ENCODE data around the gene ROM1. TPM values are rescaled to one million over a fixed set of nuclear protein-coding genes. Genes with fewer than 3 reads are reported as not detected.
"Not testable (repeated sequence)": the region's sequence is repeated elsewhere in the genome, so short reads cannot be mapped to it uniquely, and the experiment has no call there.

The ROM1 gene
- total RNA-seq, 1 experiment from 2014 or later, result 2.7 TPM

GRCh38 chr11:62567018-62567633 is 45.9 kb upstream of the ROM1 start:
- TF ChIP-seq SIN3A (IDR thresholded peaks at IDR 0.05; ENCODE audit: borderline replicate concordance, insufficient read depth, low read depth, low read length) (no peak), REST (IDR thresholded peaks at IDR 0.05; ENCODE audit: insufficient read depth in 1 of 2, low read depth in 2 of 2, low read length in 1 of 2) (no peak), CTCF (IDR thresholded peaks at IDR 0.05) (no peak), POLR2AphosphoS5 (IDR thresholded peaks at IDR 0.05; ENCODE audit: low read depth, low read length) (no peak), TCF7L2 (IDR thresholded peaks at IDR 0.05; ENCODE audit: low read depth, low read length) (no peak)
- ATAC-seq (no peak), DNase-seq (ENCODE audit: low read depth, low spot score) (no peak)
- no TSS peak for BruUV-seq (replicated peaks)
- in situ Hi-C loops (cut with HindIII; ENCODE audit: low pct_unique_long_range_greater_than_20kb, low sequenced_read_pairs), result no loop called here
- intact Hi-C loops (cut with micrococcal nuclease; ENCODE audit: unreplicated experiment), result no loop called here
- ChIA-PET CTCF (no interaction called here), POLR2A (interaction anchor here (0.7 kb wide), 1 partner anchor 24 kb away, joined by 9 read pairs; no protein-coding TSS in a partner anchor)
- Histone ChIP-seq H3K4me1 (ENCODE audit: control insufficient read depth, insufficient read depth, low read length) (peaks cover 52% of the 10 kb centered on the region), H3K9me3 (ENCODE audit: control insufficient read depth, insufficient read depth, low read depth, low read length) (no peaks in the 10 kb centered on the region), H3K27ac (ENCODE audit: low read length) (peak overlapping the region; percentile 36; the same call in 1 of the 2 replicates), H3K4me3 (ENCODE audit: low read depth in 2 of 2, low read length in 2 of 2) (no peak overlapping the region), H3K27me3 (ENCODE audit: control insufficient read depth, insufficient read depth, low read length) (no peaks in the 10 kb centered on the region), H3K36me3 (ENCODE audit: control insufficient read depth, insufficient read depth, low read length) (peaks cover 34% of the 10 kb centered on the region)

- CTCF ChIA-PET, result no interaction called here
- TF ChIP-seq POLR2AphosphoS5 (IDR thresholded peaks at IDR 0.05; ENCODE audit: low read depth, low read length), result no peak
- no peak for TF ChIP-seq REST (IDR thresholded peaks at IDR 0.05; ENCODE audit: insufficient read depth in 1 of 2, low read depth in 2 of 2, low read length in 1 of 2)
- TF ChIP-seq CTCF (IDR thresholded peaks at IDR 0.05), result no peak
- TF ChIP-seq SIN3A (IDR thresholded peaks at IDR 0.05; ENCODE audit: borderline replicate concordance, insufficient read depth, low read depth, low read length), result no peak
- TF ChIP-seq TCF7L2 (IDR thresholded peaks at IDR 0.05; ENCODE audit: low read depth, low read length), result no peak
- intact Hi-C loops (cut with micrococcal nuclease; ENCODE audit: unreplicated experiment), result no loop called here
- no TSS peak for BruUV-seq (replicated peaks)
- DNase-seq (ENCODE audit: low read depth, low spot score) (no peak), ATAC-seq (no peak)
- Histone ChIP-seq H3K9me3 (ENCODE audit: control insufficient read depth, insufficient read depth, low read depth, low read length) (no peaks in the 10 kb centered on the region), H3K4me1 (ENCODE audit: control insufficient read depth, insufficient read depth, low read length) (peaks cover 37% of the 10 kb centered on the region), H3K27ac (ENCODE audit: low read length) (no peak overlapping the region; the same call in 1 of the 2 replicates), H3K27me3 (ENCODE audit: control insufficient read depth, insufficient read depth, low read length) (no peaks in the 10 kb centered on the region), H3K36me3 (ENCODE audit: control insufficient read depth, insufficient read depth, low read length) (peaks cover 43% of the 10 kb centered on the region), H3K4me3 (ENCODE audit: low read depth in 2 of 2, low read length in 2 of 2) (no peak overlapping the region)
- in situ Hi-C loops (cut with HindIII; ENCODE audit: low pct_unique_long_range_greater_than_20kb, low sequenced_read_pairs), result no loop called here
- POLR2A ChIA-PET, result interaction anchor here (1.1 kb wide), 1 partner anchor 11 kb away, joined by 4 read pairs; no protein-coding TSS in a partner anchor
Observed at GRCh38 chr11:62569611-62570010, 43.4 kb upstream of the ROM1 start.

GRCh38 chr11:62570903-62571302 is 42.2 kb upstream of the ROM1 start:
- in situ Hi-C loops (cut with HindIII; ENCODE audit: low pct_unique_long_range_greater_than_20kb, low sequenced_read_pairs); H3K4me3 ChIP-seq (ENCODE audit: low read depth in 2 of 2, low read length in 2 of 2); BruUV-seq (replicated peaks); H3K9me3 ChIP-seq (ENCODE audit: control insufficient read depth, insufficient read depth, low read depth, low read length); intact Hi-C loops (cut with micrococcal nuclease; ENCODE audit: unreplicated experiment); ATAC-seq; CTCF ChIA-PET; DNase-seq (ENCODE audit: low read depth, low spot score); H3K27me3 ChIP-seq (ENCODE audit: control insufficient read depth, insufficient read depth, low read length): not testable (repeated sequence)
- H3K36me3 ChIP-seq (ENCODE audit: control insufficient read depth, insufficient read depth, low read length), result peaks cover 42% of the 10 kb centered on the region
- POLR2A ChIA-PET, result interaction anchor here (0.6 to 1.1 kb wide), 2 partner anchors 12 to 18 kb away, joined by 4 read pairs; no protein-coding TSS in a partner anchor
- peaks cover 42% of the 10 kb centered on the region for H3K4me1 ChIP-seq (ENCODE audit: control insufficient read depth, insufficient read depth, low read length)
- H3K27ac ChIP-seq (ENCODE audit: low read length), result peak overlapping the region; percentile 99; the same call in 1 of the 2 replicates

Measured in Panc1 (cell line).